Adrenal gland (tissue), 12 donors: ENCODE measurements around the gene TMEM33. TPM values are rescaled to one million over a fixed set of nuclear protein-coding genes. Genes with fewer than 3 reads are reported as not detected.

Experiments used
- DNase-seq, 7 donors: peaks; one replicate each; pipeline ENCODE4 v3.0.0-alpha.2; 2019 to 2020
- H3K27ac ChIP-seq, 5 donors: fragments of 200-600 bp; sonication (generic) in 4 of 5; 1 replicate in 3 of 5; 2 replicates in 2 of 5; pipeline versions ENCODE4 v1.5.1 to v1.8.0; 2016 to 2020; ENCODE audit warnings: mild to moderate bottlenecking in 1 of 5
- H3K27me3 ChIP-seq: fragments of 200-600 bp; 2 replicates; pipeline ENCODE4 v1.8.0; 2021
- H3K36me3 ChIP-seq, 2 donors: fragments of 200-600 bp; replicated peaks in 1 of 2; 1 replicate in 1 of 2; 2 replicates in 1 of 2; pipeline versions ENCODE4 v1.5.1 to v1.8.0; 2018 to 2022
- H3K4me1 ChIP-seq, 2 donors: fragments of 200-600 bp; replicated peaks in 1 of 2; 1 replicate in 1 of 2; 2 replicates in 1 of 2; pipeline versions ENCODE4 v1.5.1 to v1.8.0; 2018 to 2021
- H3K4me3 ChIP-seq, 4 donors: fragments of 200-600 bp; sonication (generic) in 3 of 4; one replicate each; pipeline ENCODE4 v1.5.1; 2016 to 2018
- H3K9me3 ChIP-seq, 3 donors: fragments of 200-600 bp; sonication (generic) in 1 of 3; replicated peaks in 1 of 3; 1 replicate in 2 of 3; 2 replicates in 1 of 3; pipeline versions ENCODE4 v1.5.1 to v1.8.0; 2016 to 2021
- POLR2A ChIP-seq, 2 donors: fragments of 450-650 bp; IDR thresholded peaks; one replicate each; pipeline ENCODE4 v1.6.1; 2017; ENCODE audit warnings: antibody characterized with exemption in 2 of 2, mild to moderate bottlenecking in 2 of 2, moderate library complexity in 1 of 2
- WGBS, 4 donors: extraction: QIAGEN DNeasy Blood & Tissue Kit in 2 of 4; methylation state at CpG; one replicate each; pipeline versions ENCODE4 v1.1.5 to v1.1.7; 2013 to 2017; 5-methylcytosine and 5-hydroxymethylcytosine counted together
- intact Hi-C, 2 donors: fragments of 100-400 bp; cut with DNase I; formaldehyde crosslinking; loops; one replicate each; pipeline versions ENCODE4 v1.14.1 to v1.15.0; 2022 to 2023
- polyA plus RNA-seq, 3 donors: library from polyadenylated mRNA; stranded (reverse); fragments of 200-250 nt in 2 of 3; fragments of 350-450 nt in 1 of 3; fragmentation: Illumina TruSeq in 1 of 3; extraction: RNeasy Lipid Tissue Mini Kit (QIAGEN cat#74804) in 1 of 3; gene quantifications; one replicate each; pipeline ENCODE4 v1.2.3, GENCODE V29; 2013 to 2014
- small RNA-seq, 2 donors: library from RNA; depleted of rRNA; stranded (forward); fragments of <200 nt; gene quantifications; one replicate each; pipeline ENCODE3, GENCODE V24; 2016
- total RNA-seq, 9 donors: library from RNA; depleted of rRNA in 4 of 9; stranded (reverse); fragments of >200 nt in 4 of 9; fragments of 120-200 nt in 1 of 9; fragmentation: NEBNext Ultra II Directional in 1 of 9; extraction: Animal tissue kit (Norgen Biotek cat#: 25700) in 1 of 9; gene quantifications; one replicate each; pipeline versions ENCODE4 v1.1.0 to v1.2.4, GENCODE V29; 2013 to 2023
- TF ChIP-seq, protein P1 (sequence below), 6 experiments: fragments of 450-650 bp in 4 of 6; fragments of 200-600 bp in 2 of 6; sonication (generic) in 1 of 6; IDR thresholded peaks; 1 replicate in 5 of 6; 2 replicates in 1 of 6; pipeline versions ENCODE4 v1.5.1 to v1.8.0; 2016 to 2021; ENCODE audit warnings: antibody characterized with exemption in 6 of 6, mild to moderate bottlenecking in 2 of 6, moderate library complexity in 1 of 6
- donor health status: healthy with polysubstance abuse.
- donor health status: Bipolar disorder and iron deficiency.
- donor health status: DM: yes; HTN: yes; CAD: no.
- donor health status: DM: no; HTN: no; CAD: no.
- donor health status: DM: no; HTN: no; CAD: no.
- donor health status: DM: yes; HTN: yes; CAD: no.

Gene TMEM33
- total and polyA plus RNA-seq, 12 donors, result 6.5 to 82.1 (median 58.1) TPM

DNA sequence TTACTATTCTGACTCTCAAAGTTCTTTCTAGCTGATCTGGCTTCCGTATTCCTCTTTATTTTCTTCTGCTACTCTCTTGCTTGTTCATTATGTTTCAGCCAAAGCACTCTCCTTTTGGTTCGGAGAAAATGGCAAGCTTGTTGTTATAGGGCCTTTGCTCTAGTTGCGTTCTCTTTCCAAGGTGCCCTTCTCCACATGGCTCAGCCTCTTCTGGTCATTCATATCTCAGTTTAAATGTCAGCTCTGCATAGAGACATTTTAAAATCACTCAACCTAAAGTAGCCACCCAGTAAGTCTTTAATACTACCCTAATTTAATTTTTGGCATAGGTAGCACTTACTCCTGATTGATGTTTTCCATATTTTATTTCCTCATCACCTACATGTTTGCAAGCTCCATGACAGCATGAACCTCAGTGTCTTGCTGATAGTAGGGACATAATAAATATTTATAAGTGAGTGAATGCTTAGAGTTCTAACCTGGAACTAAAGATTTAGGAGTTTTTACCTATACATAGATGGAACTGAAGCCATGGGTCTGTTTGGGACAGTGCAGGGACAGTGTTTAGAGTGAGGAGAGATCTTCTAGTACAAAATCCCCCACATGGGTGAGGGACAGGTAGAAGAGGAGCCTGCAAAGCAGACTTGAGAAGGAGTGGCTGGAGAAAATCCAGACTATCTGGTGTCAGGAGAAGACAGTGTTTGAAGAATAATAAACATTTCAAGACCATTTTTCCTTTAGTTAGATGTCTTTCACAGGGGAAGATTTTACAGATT, 73.0 kb downstream of the TMEM33 start:
- intact Hi-C loops, result no loop called here
- H3K36me3 ChIP-seq, result no peaks in the 10 kb centered on the region
- no peak overlapping the region for H3K27ac ChIP-seq
- no peaks in the 10 kb centered on the region for H3K9me3 ChIP-seq
- DNase-seq, result no peak
- H3K27me3 ChIP-seq, result no peaks in the 10 kb centered on the region
- H3K4me3 ChIP-seq, result no peak overlapping the region
- 94 to 99% (median 97%) methylated on average over 3 of the region's 3 CpGs for WGBS, 4 donors
- TF ChIP-seq POLR2A (IDR thresholded peaks at IDR 0.05), result no peak
- TF ChIP-seq, protein P1, sequence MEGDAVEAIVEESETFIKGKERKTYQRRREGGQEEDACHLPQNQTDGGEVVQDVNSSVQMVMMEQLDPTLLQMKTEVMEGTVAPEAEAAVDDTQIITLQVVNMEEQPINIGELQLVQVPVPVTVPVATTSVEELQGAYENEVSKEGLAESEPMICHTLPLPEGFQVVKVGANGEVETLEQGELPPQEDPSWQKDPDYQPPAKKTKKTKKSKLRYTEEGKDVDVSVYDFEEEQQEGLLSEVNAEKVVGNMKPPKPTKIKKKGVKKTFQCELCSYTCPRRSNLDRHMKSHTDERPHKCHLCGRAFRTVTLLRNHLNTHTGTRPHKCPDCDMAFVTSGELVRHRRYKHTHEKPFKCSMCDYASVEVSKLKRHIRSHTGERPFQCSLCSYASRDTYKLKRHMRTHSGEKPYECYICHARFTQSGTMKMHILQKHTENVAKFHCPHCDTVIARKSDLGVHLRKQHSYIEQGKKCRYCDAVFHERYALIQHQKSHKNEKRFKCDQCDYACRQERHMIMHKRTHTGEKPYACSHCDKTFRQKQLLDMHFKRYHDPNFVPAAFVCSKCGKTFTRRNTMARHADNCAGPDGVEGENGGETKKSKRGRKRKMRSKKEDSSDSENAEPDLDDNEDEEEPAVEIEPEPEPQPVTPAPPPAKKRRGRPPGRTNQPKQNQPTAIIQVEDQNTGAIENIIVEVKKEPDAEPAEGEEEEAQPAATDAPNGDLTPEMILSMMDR (IDR thresholded peaks at IDR 0.05), result no peak
- peaks cover 0 to 7% of the 10 kb centered on the region in 2 donors for H3K4me1 ChIP-seq

Small RNAs within 50 kb of the gene (small RNA-seq; reads per million reads assigned to genes)
- 0 reads per million in 2 donors for gene AC108210.2

Other genes with a start within 250 kb of the TMEM33 start
- 10 to 100 TPM in 1 of 9 donors, 1 to 10 TPM in 3, under 1 TPM in 2, not detected in 3; 0.29 to 10.3 (median 3.8) TPM for gene PHOX2B, start 186.7 kb upstream of the TMEM33 start, total RNA-seq
- 1 to 10 TPM; 3.3 to 6.8 (median 6.4) TPM for gene PHOX2B, start 186.7 kb upstream of the TMEM33 start, polyA plus RNA-seq
- under 1 TPM in 6 of 9 donors, not detected in 3; 0.04 to 1.00 (median 0.12) TPM for gene DCAF4L1, start 46.3 kb downstream of the TMEM33 start, total RNA-seq
- under 1 TPM; 0.24 to 0.40 (median 0.35) TPM for gene DCAF4L1, start 46.3 kb downstream of the TMEM33 start, polyA plus RNA-seq
- 100 to 1,000 TPM in 3 of 9 donors, 10 to 100 TPM in 6; 44.4 to 157 (median 73.4) TPM for gene SLC30A9, start 55.1 kb downstream of the TMEM33 start, total RNA-seq
- 100 to 1,000 TPM in 1 of 3 donors, 10 to 100 TPM in 2; 12.5 to 121 (median 14.8) TPM for gene SLC30A9, start 55.1 kb downstream of the TMEM33 start, polyA plus RNA-seq
- 1 to 10 TPM in 1 of 9 donors, under 1 TPM in 6, not detected in 2; 0.03 to 1.6 (median 0.07) TPM for gene BEND4, start 217.2 kb downstream of the TMEM33 start, total RNA-seq
- under 1 TPM in 1 of 3 donors, not detected in 2; under 0.01 TPM for gene BEND4, start 217.2 kb downstream of the TMEM33 start, polyA plus RNA-seq